GM18498 (cell line): ENCODE data around the gene NDUFAF8.

ENCODE experiments used
- ATAC-seq: cut with Tn5 transposase; IDR thresholded peaks from one replicate; pipeline ENCODE4 v1.9.1; 2021; ENCODE audit warnings: mild to moderate bottlenecking, moderate library complexity; ENCODE audit not compliant: unreplicated experiment

Gene NDUFAF8

GRCh38 chr17:81238815-81239713, at the start of gene NDUFAF8, which contains the start of gene TEPSIN:
NDUFAF8 (plus strand) TSS chr17:81239318; CDS start chr17:81239364, 46 bp downstream.
TEPSIN (minus strand) TSS chr17:81239055; CDS start chr17:81239033, 22 bp downstream.
- ATAC-seq = peak; percentile 91

GRCh38 chr17:81189670-81190530, 49.2 kb upstream of the NDUFAF8 start:
- no peak for ATAC-seq

GRCh38 chr17:81190591-81190990, 48.5 kb upstream of the NDUFAF8 start:
- ATAC-seq = no peak

- ATAC-seq = no peak
Measured at GRCh38 chr17:81191116-81191515, 48.0 kb upstream of the NDUFAF8 start.

- no peak for ATAC-seq
Measured at GRCh38 chr17:81191646-81192045, 47.5 kb upstream of the NDUFAF8 start.

- ATAC-seq = no peak
Measured at GRCh38 chr17:81192386-81193050, 46.6 kb upstream of the NDUFAF8 start.

- ATAC-seq = no peak
Measured at GRCh38 chr17:81193051-81193410, 46.1 kb upstream of the NDUFAF8 start.

GRCh38 chr17:81193470-81194224, 45.5 kb upstream of the NDUFAF8 start:
- ATAC-seq = no peak

- no peak for ATAC-seq
Measured at GRCh38 chr17:81194225-81194760, 44.8 kb upstream of the NDUFAF8 start.

GRCh38 chr17:81194941-81195901, 43.9 kb upstream of the NDUFAF8 start:
- ATAC-seq = no peak

- ATAC-seq = no peak
Measured at GRCh38 chr17:81195941-81196495, 43.1 kb upstream of the NDUFAF8 start.

- no peak for ATAC-seq
Measured at GRCh38 chr17:81196505-81197408, 42.4 kb upstream of the NDUFAF8 start.

- ATAC-seq = no peak
Measured at GRCh38 chr17:81197409-81197795, 41.7 kb upstream of the NDUFAF8 start.

GRCh38 chr17:81197831-81198490, 41.2 kb upstream of the NDUFAF8 start:
- no peak for ATAC-seq

- no peak for ATAC-seq
Measured at GRCh38 chr17:81198826-81199481, 40.2 kb upstream of the NDUFAF8 start.

- ATAC-seq = no peak
Measured at GRCh38 chr17:81199482-81199830, 39.7 kb upstream of the NDUFAF8 start.

- ATAC-seq = no peak
Measured at GRCh38 chr17:81200201-81200600, 38.9 kb upstream of the NDUFAF8 start.
